K562 (cell line): ENCODE results near the gene TRUB2. TPM values are rescaled to one million over a fixed set of nuclear protein-coding genes. Genes with fewer than 3 reads are reported as not detected.

Source experiments
- C11orf30 ChIP-seq: fragments of 450-650 bp; IDR thresholded peaks from 2 replicates; pipeline ENCODE4 v1.6.1; 2016; ENCODE audit warnings: low read depth, mild to moderate bottlenecking
- CBFA2T2 ChIP-seq: fragments of 450-650 bp; conservative IDR thresholded peaks from 2 replicates; pipeline ENCODE4 v1.6.1; 2017; ENCODE audit warnings: mild to moderate bottlenecking
- CBX2 ChIP-seq: fragments of 200-600 bp; sonication (generic); IDR thresholded peaks from one replicate; pipeline ENCODE4 v1.6.1; 2012; ENCODE audit warnings: mild to moderate bottlenecking, low read length, inconsistent platforms; ENCODE audit not compliant: insufficient read depth, poor library complexity, severe bottlenecking
- CBX3 ChIP-seq, 2 experiments: IDR thresholded peaks; 1 replicate in 1 of 2; 2 replicates in 1 of 2; pipeline ENCODE4 v1.6.1; 2012; ENCODE audit warnings: inconsistent platforms in 2 of 2, low read length in 2 of 2, borderline replicate concordance in 1 of 2, control low read depth in 1 of 2
- CC2D1A ChIP-seq: fragments of 450-650 bp; IDR thresholded peaks from 2 replicates; pipeline ENCODE4 v1.6.1; 2017; ENCODE audit warnings: mild to moderate bottlenecking
- COPS2 ChIP-seq: fragments of 450-650 bp; conservative IDR thresholded peaks from 2 replicates; pipeline ENCODE4 v1.6.1; 2016; ENCODE audit warnings: mild to moderate bottlenecking, moderate library complexity
- EGR1 ChIP-seq: fragments of 450-650 bp; conservative IDR thresholded peaks from 2 replicates; pipeline ENCODE4 v1.6.1; 2017; ENCODE audit warnings: mild to moderate bottlenecking
- ELF1 ChIP-seq: fragments of 200-800 bp; sonication (Bioruptor generic); IDR thresholded peaks from 2 replicates; pipeline ENCODE4 v1.6.1; 2016; ENCODE audit warnings: missing genetic modification characterization, missing compliant biosample characterization
- HDGF ChIP-seq: fragments of 450-650 bp; IDR thresholded peaks from 2 replicates; pipeline ENCODE4 v1.6.1; 2016
- HEY1 ChIP-seq: fragments of 250-450 bp; sonication (Bioruptor Pico); IDR thresholded peaks from 2 replicates; pipeline ENCODE4 v1.5.0; 2020; ENCODE audit warnings: mild to moderate bottlenecking, moderate library complexity, borderline replicate concordance
- KDM2B ChIP-seq: fragments of 250-450 bp; sonication (Bioruptor Pico); IDR thresholded peaks from 2 replicates; pipeline ENCODE4 v1.8.0; 2021; ENCODE audit warnings: mild to moderate bottlenecking, moderate library complexity
- NCOA2 ChIP-seq, 2 experiments: fragments of 450-650 bp; IDR thresholded peaks; 2 replicates each; pipeline ENCODE4 v1.6.1; 2018; ENCODE audit warnings: mild to moderate bottlenecking in 2 of 2, moderate library complexity in 1 of 2; ENCODE audit not compliant: partially characterized antibody in 2 of 2
- NR1H2 ChIP-seq: sonication (generic); formaldehyde crosslinking; IDR thresholded peaks from 2 replicates; pipeline ENCODE4 v1.4.0; 2020; ENCODE audit warnings: mild to moderate bottlenecking, missing genetic modification reagents
- NR2F6 ChIP-seq: fragments of 450-650 bp; formaldehyde crosslinking; IDR thresholded peaks from 2 replicates; pipeline ENCODE4 v1.4.0; 2020; ENCODE audit warnings: mild to moderate bottlenecking
- NR4A1 ChIP-seq, 2 experiments: fragments of 250-450 bp in 1 of 2; fragments of 450-650 bp in 1 of 2; sonication (Bioruptor Pico) in 1 of 2; IDR thresholded peaks; 2 replicates each; pipeline versions ENCODE4 v1.4.0 to v1.6.1; 2016 to 2020; ENCODE audit warnings: mild to moderate bottlenecking in 2 of 2, missing compliant biosample characterization in 1 of 2, missing genetic modification characterization in 1 of 2, moderate library complexity in 1 of 2
- PHB ChIP-seq: fragments of 250-450 bp; sonication (Bioruptor Pico); IDR thresholded peaks from 2 replicates; pipeline ENCODE4 v1.5.0; 2021
- PML ChIP-seq: IDR thresholded peaks from 2 replicates; pipeline ENCODE4 v1.6.1; 2012; ENCODE audit warnings: low read length, inconsistent platforms
- PTRF ChIP-seq: fragments of 450-650 bp; IDR thresholded peaks from 2 replicates; pipeline ENCODE4 v1.6.1; 2016; ENCODE audit warnings: mild to moderate bottlenecking, missing genetic modification characterization, missing compliant biosample characterization
- RAD21 ChIP-seq, 2 experiments: fragments of 250-450 bp in 1 of 2; fragments of 450-650 bp in 1 of 2; sonication (Bioruptor Pico) in 1 of 2; formaldehyde crosslinking in 1 of 2; IDR thresholded peaks in 1 of 2; conservative IDR thresholded peaks in 1 of 2; 2 replicates each; pipeline versions ENCODE4 v1.4.0 to v1.8.0; 2020 to 2022; ENCODE audit warnings: mild to moderate bottlenecking in 2 of 2, moderate library complexity in 1 of 2
- SMAD3 ChIP-seq: fragments of 450-650 bp; formaldehyde crosslinking; conservative IDR thresholded peaks from 2 replicates; pipeline ENCODE4 v1.4.0; 2020; ENCODE audit warnings: mild to moderate bottlenecking
- SMARCA5 ChIP-seq: fragments of 450-650 bp; IDR thresholded peaks from 2 replicates; pipeline ENCODE4 v1.6.1; 2016
- U2AF1 ChIP-seq: fragments of 200-400 bp; formaldehyde crosslinking; optimal IDR thresholded peaks from 2 replicates; pipeline ENCODE3; 2017; ENCODE audit warnings: mild to moderate bottlenecking, low read depth, low read length, moderate library complexity
- ZEB2 ChIP-seq: fragments of 450-650 bp; IDR thresholded peaks from 2 replicates; pipeline ENCODE4 v1.6.1; 2016
- ZFP30 ChIP-seq: fragments of 250-450 bp; sonication (Bioruptor Pico); IDR thresholded peaks from 2 replicates; pipeline ENCODE4 v1.8.0; 2022; ENCODE audit warnings: moderate library complexity, mild to moderate bottlenecking, inconsistent platforms, borderline replicate concordance
- ZNF224 ChIP-seq: sonication (generic); formaldehyde crosslinking; IDR thresholded peaks from 2 replicates; pipeline ENCODE4 v1.8.0; 2022; ENCODE audit warnings: mild to moderate bottlenecking, missing genetic modification reagents
- ZNF311 ChIP-seq: fragments of 250-450 bp; sonication (Bioruptor Pico); IDR thresholded peaks from 2 replicates; pipeline ENCODE4 v1.4.0; 2020; ENCODE audit warnings: mild to moderate bottlenecking, moderate library complexity
- ZNF431 ChIP-seq: sonication (generic); formaldehyde crosslinking; IDR thresholded peaks from 2 replicates; pipeline ENCODE4 v1.8.0; 2022; ENCODE audit warnings: mild to moderate bottlenecking, missing genetic modification reagents
- ZNF740 ChIP-seq, 3 experiments: fragments of 200-800 bp in 1 of 3; sonication (Bioruptor generic) in 1 of 3; sonication (generic) in 1 of 3; formaldehyde crosslinking in 1 of 3; IDR thresholded peaks; 2 replicates each; pipeline versions ENCODE4 v1.6.1 to v1.8.0; 2016 to 2022; ENCODE audit warnings: mild to moderate bottlenecking in 2 of 3, missing compliant biosample characterization in 2 of 3, missing genetic modification characterization in 2 of 3, missing genetic modification reagents in 1 of 3
- ZNF766 ChIP-seq: fragments of 200-800 bp; sonication (Bioruptor generic); conservative IDR thresholded peaks from 2 replicates; pipeline ENCODE4 v1.6.1; 2016; ENCODE audit warnings: missing genetic modification characterization, missing compliant biosample characterization
- polyA plus RNA-seq, 8 experiments: library from polyadenylated mRNA; depleted of rRNA in 4 of 8; stranded (reverse) in 5 of 8; unstranded in 3 of 8; fragments of >200 nt; fragmentation: Nextera tagmentation in 2 of 8; fragmentation: Illumina TruSeq in 1 of 8; extraction: Ambion mirVana in 2 of 8; extraction: Trizol in 1 of 8; gene quantifications; 2 replicates each; pipeline versions ENCODE4 v1.2.1 to v1.2.3, GENCODE V29; 2011 to 2014; ENCODE audit warnings: inconsistent platforms in 1 of 8, missing spikeins in 1 of 8
- total RNA-seq, 7 experiments: library from RNA; depleted of rRNA in 6 of 7; stranded (reverse); fragments of >200 nt in 6 of 7; fragmentation: Illumina TruSeq in 2 of 7; extraction: Trizol in 2 of 7; gene quantifications; 2 replicates each; pipeline versions ENCODE4 v1.2.1 to v1.2.3, GENCODE V29; 2011 to 2021; ENCODE audit warnings: low replicate concordance in 1 of 7
- TF ChIP-seq, protein P1 (sequence below): fragments of 250-450 bp; sonication (Bioruptor Pico); IDR thresholded peaks from 2 replicates; pipeline ENCODE4 v1.5.0; 2021

TRUB2 gene
- total and polyA plus RNA-seq, 9 of the 15 experiments (the other 6 are each of a cell fraction or from before 2014, with no cell fraction given): 9.3 to 110 (median 63.0) TPM

DNA sequence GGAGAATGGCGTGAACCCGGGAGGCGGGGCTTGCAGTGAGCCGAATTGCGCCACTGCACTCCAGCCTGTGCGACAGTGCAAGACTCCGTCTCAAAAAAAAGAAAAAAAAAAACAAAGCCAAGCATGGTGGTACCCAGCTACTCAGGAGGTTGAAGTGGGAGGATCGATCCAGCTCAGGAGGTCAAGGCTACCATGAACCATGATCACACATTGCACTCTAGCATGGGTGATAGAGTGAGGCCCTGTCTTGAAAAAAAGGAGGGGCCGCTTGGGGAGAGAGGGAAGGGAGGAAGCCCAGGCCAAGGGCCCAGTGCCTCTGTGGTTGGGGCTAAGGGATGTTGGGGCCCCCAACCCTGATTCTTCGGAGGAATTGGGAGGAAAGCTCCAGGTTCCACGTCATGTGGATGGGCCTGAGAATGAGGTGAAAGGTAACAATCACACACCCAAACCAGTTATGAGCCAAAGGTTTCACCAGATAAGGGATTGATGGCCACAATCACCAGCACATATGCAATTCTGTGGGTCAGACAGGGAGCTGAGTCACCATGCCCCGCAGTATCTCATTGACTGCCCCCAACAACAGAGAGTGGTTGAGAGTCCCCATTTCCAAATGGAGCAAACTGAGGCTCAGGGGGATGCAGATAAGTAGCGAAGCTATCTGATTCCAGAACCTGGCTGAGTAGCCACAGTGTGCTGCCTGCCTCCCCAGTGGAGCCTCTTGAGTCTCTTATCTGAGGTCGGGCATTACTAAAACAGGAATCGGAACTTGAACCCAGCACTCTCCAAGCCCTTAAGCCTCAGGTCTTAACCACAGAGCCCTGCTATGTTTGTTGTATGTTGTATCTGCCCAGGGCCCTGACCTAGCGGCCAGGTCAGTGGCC, 25.7 kb downstream of the TRUB2 start (continued):
- TF ChIP-seq, protein P1, sequence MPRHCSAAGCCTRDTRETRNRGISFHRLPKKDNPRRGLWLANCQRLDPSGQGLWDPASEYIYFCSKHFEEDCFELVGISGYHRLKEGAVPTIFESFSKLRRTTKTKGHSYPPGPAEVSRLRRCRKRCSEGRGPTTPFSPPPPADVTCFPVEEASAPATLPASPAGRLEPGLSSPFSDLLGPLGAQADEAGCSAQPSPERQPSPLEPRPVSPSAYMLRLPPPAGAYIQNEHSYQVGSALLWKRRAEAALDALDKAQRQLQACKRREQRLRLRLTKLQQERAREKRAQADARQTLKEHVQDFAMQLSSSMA (CRISPR knock-in tag): no peak
- TF ChIP-seq ZFP30 (CRISPR knock-in tag) (no peak), CBFA2T2 (no peak), CBX3 (IDR thresholded peaks at IDR 0.05; ENCODE audit: borderline replicate concordance in 1 of 2, low read length in 2 of 2) (peak in 1 of 2 experiments; percentile 90; a peak in 2 of 3 replicates), SMARCA5 (no peak), COPS2 (no peak), HEY1 (CRISPR knock-in tag) (no peak), PHB (CRISPR knock-in tag) (no peak), ZNF311 (CRISPR knock-in tag) (peak; percentile 46; the same call in 1 of the 2 replicates), CBX2 (no peak), ZNF224 (no peak), C11orf30 (no peak), ELF1 (tag) (no peak), NR4A1 (CRISPR knock-in tag; IDR thresholded peaks at IDR 0.05) (no peak), NR4A1 (tag; IDR thresholded peaks at IDR 0.05) (peak; percentile 51; the same call in 1 of the 2 replicates), KDM2B (CRISPR knock-in tag) (0 out of 2 replicates have a peak, but pooled peaks have one; percentile 44), SMAD3 (no peak), ZNF766 (CRISPR knock-in tag) (no peak), NR1H2 (CRISPR knock-in tag) (no peak), RAD21 (CRISPR knock-in tag; conservative IDR thresholded peaks at IDR 0.05 in 1 of 2, IDR thresholded peaks at IDR 0.05 in 1 of 2) (peak; percentile 4 to 36; a peak in 1 of 4 replicates), HDGF (no peak), ZEB2 (no peak), EGR1 (no peak), U2AF1 (no peak), PML (peak; percentile 77), NR2F6 (no peak), ZNF740 (CRISPR knock-in tag; IDR thresholded peaks at IDR 0.05) (no peak), ZNF740 (tag; IDR thresholded peaks at IDR 0.05) (no peak), NCOA2 (IDR thresholded peaks at IDR 0.05; ENCODE audit: partially characterized antibody in 2 of 2) (no peak), PTRF (tag) (no peak), ZNF431 (no peak), CC2D1A (no peak)
